Thoracic aorta (tissue), 2 donors: ENCODE data around the gene NEMF. TPM values are rescaled to one million over a fixed set of nuclear protein-coding genes. Genes with fewer than 3 reads are reported as not detected.
"Not testable (repeated sequence)": the region's sequence is repeated elsewhere in the genome, so short reads cannot be mapped to it uniquely, and the experiment has no call there.

Experiments
- ATAC-seq: fragments of 150-250 bp; one replicate; pipeline ENCODE4 v1.8.0; 2017; ENCODE audit warnings: low read depth; ENCODE audit not compliant: insufficient number of reproducible peaks, low FRiP score
- DNase-seq: peaks from one replicate; pipeline ENCODE4 v3.0.0-alpha.2; 2020; ENCODE audit warnings: low spot score
- H3K27ac ChIP-seq, 2 donors: fragments of 200-600 bp; sonication (generic); 1 replicate in 1 of 2; 2 replicates in 1 of 2; pipeline ENCODE4 v1.5.1; 2016; ENCODE audit warnings: mild to moderate bottlenecking in 2 of 2, moderate library complexity in 2 of 2
- H3K27me3 ChIP-seq: fragments of 200-600 bp; sonication (generic); replicated peaks from 2 replicates; pipeline ENCODE4 v1.6.0; 2016; ENCODE audit warnings: mild to moderate bottlenecking; ENCODE audit not compliant: insufficient read depth
- H3K36me3 ChIP-seq: fragments of 200-600 bp; sonication (generic); one replicate; pipeline ENCODE4 v1.5.1; 2016
- H3K4me1 ChIP-seq, 2 donors: fragments of 200-600 bp; sonication (generic); 1 replicate in 1 of 2; 2 replicates in 1 of 2; pipeline versions ENCODE4 v1.5.1 to v1.6.0; 2016; ENCODE audit warnings: low read depth in 2 of 2, mild to moderate bottlenecking in 1 of 2; ENCODE audit not compliant: control insufficient read depth in 1 of 2
- H3K4me3 ChIP-seq: fragments of 200-600 bp; sonication (generic); 2 replicates; pipeline ENCODE4 v1.5.1; 2016; ENCODE audit warnings: mild to moderate bottlenecking
- H3K9me3 ChIP-seq: fragments of 200-600 bp; sonication (generic); 2 replicates; pipeline ENCODE4 v1.5.1; 2016
- total RNA-seq, 2 donors: library from RNA; depleted of rRNA; stranded (reverse); fragments of >200 nt; gene quantifications; one replicate each; pipeline versions ENCODE4 v1.1.0 to v1.2.3, GENCODE V29; 2016
- TF ChIP-seq, protein P1 (sequence below): fragments of 200-600 bp; sonication (generic); IDR thresholded peaks from one replicate; pipeline ENCODE4 v1.5.1; 2019; ENCODE audit warnings: antibody characterized with exemption

NEMF gene
- total RNA-seq, 2 donors from 2014 or later: 49.5 to 126 TPM

DNA sequence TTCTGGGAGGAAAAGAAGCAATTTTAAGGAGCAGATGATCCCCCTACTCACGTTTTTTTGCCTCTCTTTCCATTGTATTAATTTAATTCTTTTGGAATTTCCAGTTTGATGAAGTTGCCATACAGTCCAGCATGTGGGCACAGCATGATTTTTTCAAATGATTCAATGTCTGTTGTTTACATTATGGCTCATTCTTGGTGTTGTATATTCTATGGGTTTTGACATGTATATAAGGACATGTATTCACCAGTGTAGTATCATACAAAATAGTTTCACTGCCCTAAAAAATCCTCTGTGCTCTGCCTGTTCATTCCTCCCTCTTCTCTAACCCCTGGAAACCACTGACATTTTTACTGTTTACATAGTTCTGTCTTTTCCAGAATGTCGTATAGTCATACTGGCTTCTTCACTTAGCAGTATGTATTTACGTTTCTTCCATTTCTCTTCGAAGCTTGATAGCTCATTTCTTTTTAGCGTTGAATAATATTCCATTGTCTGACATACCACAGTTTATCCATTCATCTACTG is 98.0 kb downstream of the NEMF start:
- DNase-seq (no peak), ATAC-seq (no peak)
- no peak overlapping the region for H3K4me3 ChIP-seq
- no peak overlapping the region for H3K27ac ChIP-seq
- no peaks in the 10 kb centered on the region for H3K9me3 ChIP-seq
- H3K27me3 ChIP-seq: no peaks in the 10 kb centered on the region
- no peaks in the 10 kb centered on the region for H3K4me1 ChIP-seq
- no peaks in the 10 kb centered on the region for H3K36me3 ChIP-seq
- TF ChIP-seq, protein P1, sequence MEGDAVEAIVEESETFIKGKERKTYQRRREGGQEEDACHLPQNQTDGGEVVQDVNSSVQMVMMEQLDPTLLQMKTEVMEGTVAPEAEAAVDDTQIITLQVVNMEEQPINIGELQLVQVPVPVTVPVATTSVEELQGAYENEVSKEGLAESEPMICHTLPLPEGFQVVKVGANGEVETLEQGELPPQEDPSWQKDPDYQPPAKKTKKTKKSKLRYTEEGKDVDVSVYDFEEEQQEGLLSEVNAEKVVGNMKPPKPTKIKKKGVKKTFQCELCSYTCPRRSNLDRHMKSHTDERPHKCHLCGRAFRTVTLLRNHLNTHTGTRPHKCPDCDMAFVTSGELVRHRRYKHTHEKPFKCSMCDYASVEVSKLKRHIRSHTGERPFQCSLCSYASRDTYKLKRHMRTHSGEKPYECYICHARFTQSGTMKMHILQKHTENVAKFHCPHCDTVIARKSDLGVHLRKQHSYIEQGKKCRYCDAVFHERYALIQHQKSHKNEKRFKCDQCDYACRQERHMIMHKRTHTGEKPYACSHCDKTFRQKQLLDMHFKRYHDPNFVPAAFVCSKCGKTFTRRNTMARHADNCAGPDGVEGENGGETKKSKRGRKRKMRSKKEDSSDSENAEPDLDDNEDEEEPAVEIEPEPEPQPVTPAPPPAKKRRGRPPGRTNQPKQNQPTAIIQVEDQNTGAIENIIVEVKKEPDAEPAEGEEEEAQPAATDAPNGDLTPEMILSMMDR: no peak

DNA sequence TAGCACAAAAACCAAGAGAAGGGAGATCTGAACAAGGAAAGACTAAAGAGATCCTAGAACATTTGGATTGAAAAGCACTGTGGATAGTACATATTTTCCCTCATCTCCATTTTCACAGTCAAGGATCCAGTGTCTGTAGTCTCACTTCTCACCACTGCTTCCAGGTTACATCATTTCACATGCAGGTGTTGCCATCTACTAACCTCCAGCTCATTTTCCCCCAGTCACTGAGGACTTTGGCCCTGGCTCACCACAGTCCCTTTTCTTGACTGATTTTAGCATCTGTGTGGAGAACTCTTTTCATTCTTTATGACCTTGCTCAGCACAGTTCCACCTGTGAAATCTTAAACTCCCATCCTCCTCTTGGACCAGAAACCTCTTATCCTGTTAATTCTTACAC is 106.1 kb downstream of the NEMF start:
- H3K36me3 ChIP-seq: peaks cover 12% of the 10 kb centered on the region
- ATAC-seq, H3K9me3 ChIP-seq, H3K4me1 ChIP-seq, DNase-seq, H3K27ac ChIP-seq, H3K4me3 ChIP-seq, H3K27me3 ChIP-seq: not testable (repeated sequence)

DNA sequence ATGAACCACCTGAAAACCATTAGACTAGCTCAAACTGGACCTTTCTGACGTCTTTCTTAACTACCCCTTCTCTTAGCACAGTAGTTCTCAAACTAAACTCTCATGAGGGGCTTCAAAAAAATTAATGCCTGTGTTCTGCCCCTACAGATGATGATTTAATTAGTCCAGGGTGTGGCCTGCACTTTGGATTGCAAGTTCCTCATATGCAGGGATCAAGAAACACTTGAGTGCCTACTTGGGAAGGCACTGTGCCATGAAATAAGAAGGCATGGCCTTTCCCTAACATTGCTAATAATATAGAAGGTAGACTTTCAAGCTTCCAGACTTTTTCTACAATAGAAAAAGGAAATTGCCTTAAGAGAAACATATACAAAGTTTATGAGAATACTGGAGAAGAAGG is 107.4 kb downstream of the NEMF start:
- TF ChIP-seq, protein P1: no peak
- Histone ChIP-seq H3K4me1 (no peaks in the 10 kb centered on the region), H3K27me3 (no peaks in the 10 kb centered on the region), H3K27ac (no peak overlapping the region), H3K4me3 (no peak overlapping the region), H3K36me3 (peaks cover 18% of the 10 kb centered on the region), H3K9me3 (no peaks in the 10 kb centered on the region)
- DNase-seq (no peak), ATAC-seq (no peak)

DNA sequence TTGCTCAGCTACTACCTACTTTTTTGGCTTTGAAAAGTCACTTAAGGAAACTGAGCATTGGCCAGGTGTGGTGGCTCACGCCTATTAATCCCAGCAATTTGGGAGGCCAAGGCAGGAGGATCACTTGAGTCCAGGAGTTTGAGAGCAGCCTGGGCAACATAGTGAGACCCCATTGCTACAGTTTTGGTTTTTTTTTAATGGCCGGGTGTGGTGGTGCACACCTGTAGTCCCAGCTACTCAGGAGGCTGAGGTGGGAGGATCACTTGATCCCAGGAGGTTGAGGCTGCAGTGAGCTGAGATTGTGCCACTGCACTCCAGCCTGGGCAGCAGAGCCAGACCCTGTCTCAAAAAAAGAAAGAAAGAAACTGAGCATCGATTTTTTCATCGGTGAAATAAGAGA is 116.9 kb downstream of the NEMF start:
- not testable (repeated sequence) for H3K4me3 ChIP-seq, H3K9me3 ChIP-seq, H3K27ac ChIP-seq, DNase-seq, H3K27me3 ChIP-seq, ATAC-seq, H3K4me1 ChIP-seq
- peaks cover 11% of the 10 kb centered on the region for H3K36me3 ChIP-seq

DNA sequence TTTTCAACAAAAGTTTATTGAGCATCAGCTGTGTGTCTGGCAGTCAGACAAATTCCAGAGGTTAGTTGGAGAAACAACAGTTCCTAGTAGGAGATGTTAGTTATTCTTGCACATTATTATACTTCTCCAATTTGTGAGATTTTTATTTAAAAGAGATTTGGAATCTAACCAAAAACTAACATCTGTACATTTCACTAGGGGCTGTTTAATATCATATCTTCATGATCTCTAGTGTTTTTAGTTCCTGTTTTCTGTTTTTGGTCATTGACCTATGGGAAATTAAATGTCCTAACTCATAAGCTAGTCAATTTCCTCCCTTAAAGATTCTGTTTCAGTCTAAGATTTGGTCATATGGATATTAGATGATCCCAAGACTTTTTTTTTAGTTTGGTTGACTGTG is 118.8 kb downstream of the NEMF start:
- no peaks in the 10 kb centered on the region for H3K27me3 ChIP-seq
- peaks cover 4% of the 10 kb centered on the region for H3K36me3 ChIP-seq
- H3K27ac ChIP-seq: no peak overlapping the region
- no peaks in the 10 kb centered on the region for H3K9me3 ChIP-seq
- DNase-seq: no peak
- H3K4me1 ChIP-seq: no peaks in the 10 kb centered on the region
- no peak overlapping the region for H3K4me3 ChIP-seq
- TF ChIP-seq, protein P1: no peak
- ATAC-seq: no peak

DNA sequence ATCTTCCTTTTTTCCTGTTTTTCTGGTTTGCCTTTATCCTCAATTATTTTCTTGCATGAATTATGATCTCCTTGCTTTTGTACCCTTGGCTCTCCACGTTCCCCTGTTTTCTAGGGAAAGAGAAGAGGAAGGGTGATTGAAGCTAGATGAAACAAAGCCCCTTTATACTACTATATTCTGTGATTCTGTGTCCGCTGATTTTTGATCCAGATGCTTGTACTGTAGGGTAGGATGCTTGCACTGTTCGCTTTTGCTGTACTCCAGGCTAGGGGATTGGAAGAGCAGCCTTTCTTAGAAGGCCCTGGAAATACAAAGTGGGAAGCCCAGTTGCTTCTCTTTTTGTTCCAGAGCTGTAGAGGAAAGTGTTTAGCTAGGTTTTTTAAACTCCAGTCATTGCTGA is 119.7 kb downstream of the NEMF start:
- ATAC-seq: no peak
- no peak overlapping the region for H3K27ac ChIP-seq
- no peaks in the 10 kb centered on the region for H3K9me3 ChIP-seq
- DNase-seq: no peak
- no peak overlapping the region for H3K4me3 ChIP-seq
- peaks cover 4% of the 10 kb centered on the region for H3K36me3 ChIP-seq
- no peaks in the 10 kb centered on the region for H3K4me1 ChIP-seq
- no peaks in the 10 kb centered on the region for H3K27me3 ChIP-seq
- TF ChIP-seq, protein P1: no peak

Other genes with a start within 250 kb of the NEMF start
- gene RPL36AL, start 232.2 kb downstream of the NEMF start, total RNA-seq: 100 to 1,000 TPM; 120 to 180 TPM
- gene MGAT2, start 232.0 kb downstream of the NEMF start, total RNA-seq: 10 to 100 TPM; 24.0 to 45.9 TPM
- gene DNAAF2, start 217.5 kb downstream of the NEMF start, total RNA-seq: 1 to 10 TPM; 8.6 to 9.1 TPM
- gene POLE2, start 164.6 kb downstream of the NEMF start, total RNA-seq: 1 to 10 TPM in 1 of 2 donors, under 1 TPM in 1; 0.27 to 9.1 TPM
- 10 to 100 TPM; 10.8 to 11.4 TPM for gene KLHDC1, start 159.7 kb downstream of the NEMF start, total RNA-seq
- gene KLHDC2, start 84.6 kb downstream of the NEMF start, total RNA-seq: 10 to 100 TPM; 48.4 to 53.9 TPM
- gene ARF6, start 40.3 kb upstream of the NEMF start, total RNA-seq: 10 to 100 TPM; 33.7 to 67.2 TPM